ACHN (cell line): ENCODE measurements around the gene PPIE.
"Not testable (repeated sequence)": the region's sequence is repeated elsewhere in the genome, so short reads cannot be mapped to it uniquely, and the experiment has no call there.

Experiments
- DNase-seq: peaks from one replicate; pipeline ENCODE4 v3.0.0-alpha.2; 2015
- in situ Hi-C: cut with HindIII; loops from 2 replicates; pipeline ENCODE4 v1.10.0; 2017; ENCODE audit warnings: low sequenced_read_pairs, low pct_ligation_motif_present, low pct_unique_long_range_greater_than_20kb

Gene PPIE

GRCh38 chr1:39754026-39754570, 15.4 kb downstream of the PPIE start:
- in situ Hi-C loops: no loop called here
- DNase-seq: no peak

GRCh38 chr1:39754906-39755504, 16.3 kb downstream of the PPIE start:
- no peak for DNase-seq
- in situ Hi-C loops: no loop called here

DNA sequence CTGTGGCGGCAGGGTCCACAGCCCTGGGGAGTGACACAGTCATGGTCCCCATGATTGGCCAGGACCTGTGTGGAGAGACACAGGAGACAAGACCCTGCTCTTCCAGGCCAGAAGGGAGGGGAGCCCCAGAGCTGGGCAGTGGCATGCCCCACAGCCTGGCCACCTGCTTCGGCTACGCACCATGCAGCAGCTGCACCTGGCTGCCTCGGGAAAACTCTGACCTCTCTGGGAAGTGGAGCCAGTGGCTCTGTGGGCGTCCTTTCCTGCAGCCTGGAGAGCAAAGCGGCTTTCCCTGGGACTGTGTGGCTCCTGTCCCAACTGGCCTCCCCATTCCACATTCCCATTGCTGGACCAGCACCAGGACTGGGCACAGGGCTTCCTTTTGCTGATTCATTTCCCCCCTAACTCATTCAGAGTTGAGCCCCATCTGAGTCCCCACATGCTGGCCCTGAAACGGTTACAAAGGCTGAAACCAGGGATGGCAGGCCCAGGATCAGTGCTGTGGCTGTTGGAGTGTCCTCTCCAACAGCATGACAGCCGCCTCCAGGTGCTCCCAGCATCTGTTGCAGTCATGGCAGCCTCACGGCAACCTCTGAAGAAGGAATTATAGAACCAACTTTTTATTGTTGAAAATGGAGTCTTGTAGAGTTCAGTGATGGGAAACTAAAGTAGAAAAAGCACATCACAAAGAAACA, 17.4 kb downstream of the PPIE start:
- no peak for DNase-seq
- in situ Hi-C loops: no loop called here

DNA sequence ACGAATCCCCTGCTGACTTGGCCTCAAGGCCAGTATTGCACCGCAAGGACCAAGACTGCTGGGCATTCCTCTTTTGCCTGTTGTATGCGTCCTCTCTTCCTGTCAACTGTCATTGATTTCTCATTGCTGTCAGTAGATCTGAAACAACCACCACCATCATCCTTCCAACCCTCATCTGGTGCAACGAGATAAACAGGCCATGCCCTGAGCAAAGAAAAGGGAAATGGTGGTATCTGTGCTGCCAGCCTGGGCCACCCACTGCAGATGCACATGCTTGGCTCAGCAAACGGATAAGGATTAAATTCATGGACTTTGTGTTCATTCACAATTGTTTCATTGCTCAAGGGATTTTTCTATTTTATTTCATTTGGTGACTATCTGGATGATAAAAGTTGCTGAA, 18.8 kb downstream of the PPIE start:
- no peak for DNase-seq
- in situ Hi-C loops: no loop called here

DNA sequence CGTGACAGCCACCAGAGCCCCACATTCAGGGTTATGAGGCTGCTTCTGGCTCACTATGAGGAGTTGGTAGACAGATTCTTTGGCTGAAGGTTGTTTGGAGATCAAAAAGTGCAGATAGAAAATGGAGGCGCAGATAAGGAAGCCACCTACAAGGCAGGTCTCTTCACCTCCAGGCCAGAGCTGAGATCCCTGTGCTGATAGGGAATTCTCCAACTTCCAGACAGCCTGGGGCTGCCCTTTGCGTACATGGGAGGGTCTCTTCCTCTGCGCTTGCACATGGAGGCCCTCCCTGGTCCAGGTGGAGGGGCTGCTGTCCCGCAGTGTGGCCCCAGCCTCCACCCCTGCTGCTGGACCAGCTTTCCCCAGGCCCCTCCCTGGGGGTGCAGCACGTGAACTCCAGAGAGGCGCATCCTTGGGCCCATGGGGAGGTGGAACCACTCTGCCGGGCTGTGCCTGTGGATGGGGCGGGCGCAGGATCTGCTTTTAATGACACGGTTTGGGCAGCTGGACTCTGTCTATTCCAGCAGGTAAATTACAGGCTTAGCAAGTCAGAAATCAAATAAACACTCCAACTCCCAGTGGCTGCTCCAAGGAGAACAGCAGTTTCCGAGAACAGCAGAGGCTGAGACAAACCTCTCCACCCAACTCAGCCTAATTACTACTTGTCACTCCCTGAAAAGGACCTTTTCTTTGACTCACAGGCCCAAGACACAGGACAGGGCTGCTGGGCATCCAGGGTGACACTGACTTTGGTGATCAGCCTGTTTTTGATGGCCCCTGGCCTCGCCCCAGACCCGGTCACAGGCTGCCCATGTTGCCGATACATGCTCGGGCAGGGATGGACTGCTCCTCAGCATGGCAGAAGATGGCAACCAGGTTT, 20.1 kb downstream of the PPIE start:
- DNase-seq: no peak
- in situ Hi-C loops: no loop called here

GRCh38 chr1:39759436-39759726, 20.7 kb downstream of the PPIE start:
- in situ Hi-C loops: no loop called here
- no peak for DNase-seq

GRCh38 chr1:39760074-39761008, 21.7 kb downstream of the PPIE start:
- no peak for DNase-seq

DNA sequence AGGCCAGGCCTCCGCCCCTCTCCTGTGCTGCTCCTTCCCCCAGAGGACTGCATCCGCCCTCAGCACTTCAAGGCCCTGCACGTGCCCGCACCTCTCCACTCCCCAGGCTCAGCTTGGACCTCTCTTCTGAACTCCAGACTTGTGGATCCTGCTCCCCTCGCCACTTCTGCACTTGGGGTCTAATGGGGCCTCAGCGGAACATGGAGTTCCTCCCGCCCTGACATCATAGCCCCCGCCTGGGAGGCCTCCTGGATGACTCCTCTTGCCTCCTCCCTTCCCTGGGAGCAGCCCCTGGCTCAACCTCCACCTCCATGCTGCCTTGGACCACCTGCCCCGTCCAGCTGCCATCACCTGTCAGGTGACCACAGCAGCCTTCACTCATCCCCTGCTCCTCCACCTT, 22.3 kb downstream of the PPIE start:
- no peak for DNase-seq
- in situ Hi-C loops: no loop called here

More at GRCh38 chr1:39760074-39761008, 21.7 kb downstream of the PPIE start:
- in situ Hi-C loops: no loop called here

DNA sequence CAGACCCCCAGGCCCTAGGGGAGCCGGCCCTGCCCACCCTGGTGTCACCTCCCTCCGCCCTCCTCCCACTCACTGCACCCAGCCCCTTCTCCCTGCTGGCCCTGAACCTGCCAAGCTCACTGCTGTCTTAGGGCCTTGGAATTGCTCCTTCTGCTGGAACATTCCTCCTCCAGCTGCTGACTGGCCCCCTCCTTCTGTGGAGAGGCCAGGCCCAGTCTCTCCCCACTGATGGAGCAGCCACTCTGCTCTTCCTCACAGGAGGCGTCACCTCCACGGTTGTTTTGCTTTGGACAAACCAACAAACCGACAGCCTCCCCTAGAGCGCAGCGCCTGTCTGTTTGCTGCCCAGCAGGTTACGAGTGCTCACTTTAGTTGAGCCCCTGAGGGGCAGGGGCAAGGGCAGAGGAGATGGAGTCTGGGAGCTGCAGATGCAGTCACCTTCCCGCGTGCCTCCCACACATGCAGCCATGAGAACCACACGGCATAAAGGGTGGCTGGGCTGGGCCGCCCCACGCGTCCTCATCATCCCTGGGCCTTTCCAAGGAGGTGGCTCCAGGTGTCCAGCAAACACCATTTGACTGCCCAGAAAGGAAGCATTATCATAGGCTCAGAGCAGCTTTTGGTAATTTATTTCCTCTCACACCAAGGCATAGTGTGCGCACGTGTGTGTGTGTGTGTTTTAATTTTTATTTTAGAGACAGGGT, 23.0 kb downstream of the PPIE start:
- DNase-seq: no peak
- in situ Hi-C loops: no loop called here

GRCh38 chr1:39762550-39763540, 24.2 kb downstream of the PPIE start:
- DNase-seq: no peak
- in situ Hi-C loops: no loop called here

DNA sequence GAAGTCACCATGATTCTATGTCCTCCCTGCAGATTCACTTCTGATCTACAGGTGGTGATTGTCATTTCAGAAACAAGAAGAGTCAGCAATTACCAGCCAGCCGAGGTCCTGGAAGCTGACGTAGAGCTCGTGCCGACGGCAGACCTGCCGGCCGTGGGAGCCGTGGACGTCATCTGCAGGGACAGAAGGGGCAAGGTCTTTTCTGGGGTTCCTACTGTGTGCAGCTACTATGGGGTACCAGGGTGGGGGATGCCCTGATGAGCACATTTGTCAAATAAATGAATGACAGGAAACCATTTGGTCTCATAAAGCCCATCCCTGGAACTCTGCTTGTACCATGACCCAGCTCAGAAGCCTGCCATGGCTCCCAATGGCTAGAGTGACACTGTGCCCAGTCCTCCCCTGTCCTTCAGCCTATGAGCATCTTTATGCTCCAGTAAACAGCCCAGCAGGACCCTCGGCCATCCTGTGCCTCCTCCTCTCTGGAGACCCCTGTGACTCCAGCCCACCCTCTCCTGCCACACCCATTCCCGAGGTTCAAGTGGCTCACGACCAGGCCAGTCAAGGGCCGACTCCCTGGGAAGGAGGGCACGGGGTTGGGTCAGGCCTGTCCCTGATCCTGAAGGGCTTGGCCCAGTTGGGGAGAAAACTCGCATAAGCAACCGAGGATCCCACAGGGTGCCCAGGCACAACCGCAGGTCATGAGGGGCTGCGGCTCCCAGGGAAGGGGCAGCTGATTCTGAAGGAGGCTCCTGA, 25.1 kb downstream of the PPIE start:
- in situ Hi-C loops, DNase-seq: not testable (repeated sequence)

DNA sequence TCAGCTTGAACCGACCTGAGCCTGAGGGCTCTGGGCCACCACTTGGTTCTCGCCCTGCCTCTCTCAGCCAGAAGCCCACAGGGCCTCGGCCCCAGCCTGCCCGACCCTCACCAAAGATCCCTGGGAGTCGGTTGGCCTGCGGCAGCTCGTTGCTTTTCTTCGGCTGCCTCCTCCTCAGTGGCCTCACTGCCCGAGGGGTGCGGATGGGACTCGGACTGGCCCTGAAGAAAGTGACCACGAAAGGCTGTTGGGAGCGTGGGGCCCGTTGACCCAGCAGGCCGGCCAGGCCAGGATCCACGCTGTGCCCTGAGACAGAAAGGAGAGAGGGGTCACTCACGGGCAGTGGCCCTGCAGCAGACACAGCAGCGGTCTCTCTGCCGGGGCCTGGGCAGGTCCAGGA, 25.8 kb downstream of the PPIE start:
- in situ Hi-C loops, DNase-seq: not testable (repeated sequence)

GRCh38 chr1:39766466-39766865, 27.8 kb downstream of the PPIE start:
- in situ Hi-C loops: not testable (repeated sequence)

GRCh38 chr1:39769502-39769901, 30.8 kb downstream of the PPIE start:
- DNase-seq, in situ Hi-C loops: not testable (repeated sequence)

More at GRCh38 chr1:39766466-39766865, 27.8 kb downstream of the PPIE start:
- not testable (repeated sequence) for DNase-seq

- in situ Hi-C loops, DNase-seq: not testable (repeated sequence)
Measured at GRCh38 chr1:39770100-39771021, 31.7 kb downstream of the PPIE start.
